Measurements from ENCODE around the gene SYNDIG1. TPM values are rescaled to one million over a fixed set of nuclear protein-coding genes. Genes with fewer than 3 reads are reported as not detected.

Gene SYNDIG1
- total RNA-seq, 1 experiment from 2014 or later = not detected

DNA sequence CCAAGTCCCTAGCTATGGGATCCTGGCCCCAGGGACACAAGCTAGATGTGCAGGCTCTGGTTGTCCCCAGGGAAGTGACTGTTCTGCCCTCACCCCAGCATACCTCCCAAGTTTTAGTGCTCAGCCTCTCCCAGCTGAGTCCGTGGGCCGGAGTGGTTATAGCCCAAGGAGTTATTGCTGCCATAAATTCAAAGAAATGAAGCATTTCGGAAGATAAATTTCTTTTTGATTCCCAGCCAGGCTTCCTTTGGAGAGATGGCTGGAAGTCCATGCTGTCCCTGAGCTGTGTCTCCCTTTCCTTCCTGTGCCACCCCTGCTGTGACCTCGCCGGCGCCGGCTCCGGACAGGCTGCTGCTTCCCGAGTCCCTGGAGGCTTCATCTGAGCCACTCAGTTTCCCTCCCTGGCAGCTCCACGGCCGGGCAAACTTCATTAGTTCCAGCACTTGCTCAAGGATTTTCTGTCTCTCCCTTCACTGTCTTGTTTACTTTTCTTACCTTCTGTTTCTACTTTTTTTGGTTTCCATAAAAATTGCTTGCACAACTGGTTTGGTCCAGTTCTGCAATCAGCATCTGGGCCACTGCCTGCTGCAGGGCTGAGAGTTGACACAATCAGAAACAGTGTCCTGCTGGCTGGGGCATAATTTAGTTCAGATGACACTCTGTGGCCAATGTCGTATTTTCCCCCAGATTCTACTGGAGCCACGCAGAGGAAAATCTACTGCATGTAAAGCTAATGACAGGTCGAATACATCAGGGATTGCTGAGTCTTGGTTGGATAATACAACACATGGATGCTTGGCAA, 225.5 kb downstream of the SYNDIG1 start:
- in situ Hi-C loops (cut with HindIII; ENCODE audit: low pct_unique_long_range_greater_than_20kb, low sequenced_read_pairs) (no loop called here), intact Hi-C loops (cut with micrococcal nuclease; ENCODE audit: unreplicated experiment) (no loop called here)
- ATAC-seq (no peak), DNase-seq (ENCODE audit: low read depth, low spot score) (no peak)
- Histone ChIP-seq H3K4me1 (ENCODE audit: control insufficient read depth, insufficient read depth, low read length) (no peaks in the 10 kb centered on the region), H3K9me3 (ENCODE audit: control insufficient read depth, insufficient read depth, low read depth, low read length) (no peaks in the 10 kb centered on the region), H3K27ac (ENCODE audit: low read length) (no peak overlapping the region), H3K27me3 (ENCODE audit: control insufficient read depth, insufficient read depth, low read length) (0 out of 2 replicates have a peak, but pooled peaks cover 2% of the 10 kb centered on the region), H3K4me3 (ENCODE audit: low read depth in 2 of 2, low read length in 2 of 2) (no peak overlapping the region), H3K36me3 (ENCODE audit: control insufficient read depth, insufficient read depth, low read length) (no peaks in the 10 kb centered on the region)
- TF ChIP-seq SIN3A (IDR thresholded peaks at IDR 0.05; ENCODE audit: borderline replicate concordance, insufficient read depth, low read depth, low read length) (no peak), TCF7L2 (IDR thresholded peaks at IDR 0.05; ENCODE audit: low read depth, low read length) (no peak), POLR2AphosphoS5 (IDR thresholded peaks at IDR 0.05; ENCODE audit: low read depth, low read length) (no peak), REST (IDR thresholded peaks at IDR 0.05; ENCODE audit: insufficient read depth in 1 of 2, low read depth in 2 of 2, low read length in 1 of 2) (no peak)
- TF ChIP-seq, protein P1, sequence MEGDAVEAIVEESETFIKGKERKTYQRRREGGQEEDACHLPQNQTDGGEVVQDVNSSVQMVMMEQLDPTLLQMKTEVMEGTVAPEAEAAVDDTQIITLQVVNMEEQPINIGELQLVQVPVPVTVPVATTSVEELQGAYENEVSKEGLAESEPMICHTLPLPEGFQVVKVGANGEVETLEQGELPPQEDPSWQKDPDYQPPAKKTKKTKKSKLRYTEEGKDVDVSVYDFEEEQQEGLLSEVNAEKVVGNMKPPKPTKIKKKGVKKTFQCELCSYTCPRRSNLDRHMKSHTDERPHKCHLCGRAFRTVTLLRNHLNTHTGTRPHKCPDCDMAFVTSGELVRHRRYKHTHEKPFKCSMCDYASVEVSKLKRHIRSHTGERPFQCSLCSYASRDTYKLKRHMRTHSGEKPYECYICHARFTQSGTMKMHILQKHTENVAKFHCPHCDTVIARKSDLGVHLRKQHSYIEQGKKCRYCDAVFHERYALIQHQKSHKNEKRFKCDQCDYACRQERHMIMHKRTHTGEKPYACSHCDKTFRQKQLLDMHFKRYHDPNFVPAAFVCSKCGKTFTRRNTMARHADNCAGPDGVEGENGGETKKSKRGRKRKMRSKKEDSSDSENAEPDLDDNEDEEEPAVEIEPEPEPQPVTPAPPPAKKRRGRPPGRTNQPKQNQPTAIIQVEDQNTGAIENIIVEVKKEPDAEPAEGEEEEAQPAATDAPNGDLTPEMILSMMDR (IDR thresholded peaks at IDR 0.05) = no peak
- ChIA-PET CTCF (no interaction called here), POLR2A (no interaction called here)
- BruUV-seq (replicated peaks) = no TSS peak

GRCh38 chr20:24695529-24696225, 226.2 kb downstream of the SYNDIG1 start:
- no TSS peak for BruUV-seq (replicated peaks)
- no peaks in the 10 kb centered on the region; the same call in 1 of the 2 replicates for H3K27me3 ChIP-seq (ENCODE audit: control insufficient read depth, insufficient read depth, low read length)
- ChIA-PET CTCF (no interaction called here), POLR2A (no interaction called here)
- H3K4me1 ChIP-seq (ENCODE audit: control insufficient read depth, insufficient read depth, low read length) = no peaks in the 10 kb centered on the region
- TF ChIP-seq, protein P1 (IDR thresholded peaks at IDR 0.05) = no peak
- TF ChIP-seq TCF7L2 (IDR thresholded peaks at IDR 0.05; ENCODE audit: low read depth, low read length) = no peak
- TF ChIP-seq POLR2AphosphoS5 (IDR thresholded peaks at IDR 0.05; ENCODE audit: low read depth, low read length) = no peak
- TF ChIP-seq REST (IDR thresholded peaks at IDR 0.05; ENCODE audit: insufficient read depth in 1 of 2, low read depth in 2 of 2, low read length in 1 of 2) = no peak
- no peak for TF ChIP-seq SIN3A (IDR thresholded peaks at IDR 0.05; ENCODE audit: borderline replicate concordance, insufficient read depth, low read depth, low read length)
- DNase-seq (ENCODE audit: low read depth, low spot score) (no peak), ATAC-seq (no peak)
- H3K9me3 ChIP-seq (ENCODE audit: control insufficient read depth, insufficient read depth, low read depth, low read length) = no peaks in the 10 kb centered on the region
- H3K4me3 ChIP-seq (ENCODE audit: low read depth in 2 of 2, low read length in 2 of 2) = no peak overlapping the region
- intact Hi-C loops (cut with micrococcal nuclease; ENCODE audit: unreplicated experiment) (no loop called here), in situ Hi-C loops (cut with HindIII; ENCODE audit: low pct_unique_long_range_greater_than_20kb, low sequenced_read_pairs) (no loop called here)
- H3K36me3 ChIP-seq (ENCODE audit: control insufficient read depth, insufficient read depth, low read length) = no peaks in the 10 kb centered on the region
- no peak overlapping the region for H3K27ac ChIP-seq (ENCODE audit: low read length)

Data from Panc1 (cell line).